GM12878 (cell line): ENCODE measurements around the gene ARFRP1. TPM values are rescaled to one million over a fixed set of nuclear protein-coding genes. Genes with fewer than 3 reads are reported as not detected.

Source experiments
- ATAC-seq: fragments of 200-7000 bp; cut with Tn5 transposase; 3 replicates; pipeline ENCODE4 v1.9.1; 2020; ENCODE audit warnings: mild to moderate bottlenecking, moderate library complexity
- BruUV-seq: library from RNA; stranded (reverse); fragments of 400-500 nt; replicated peaks from 2 replicates; lab custom pipeline; 2021; lab: Mats Ljungman, UMichigan
- CTCF ChIA-PET: fragments of 300-600 bp; sonication (Branson Sonifier 250); formaldehyde crosslinking; extraction: SDS; loops from one replicate; lab custom pipeline; 2021; ENCODE audit warnings: inconsistent platforms; lab: Yijun Ruan, JAX
- POLR2A ChIA-PET: fragments of 350-600 bp; formaldehyde crosslinking; extraction: SDS; loops from one replicate; lab custom pipeline; 2021; ENCODE audit warnings: inconsistent platforms; lab: Charles Lee
- RAD21 ChIA-PET: fragments of 300-600 bp; sonication (Branson Sonifier 250); formaldehyde crosslinking; loops from one replicate; lab custom pipeline; 2023; ENCODE audit warnings: antibody characterized with exemption; ENCODE audit not compliant: unreplicated experiment; lab: Charles Lee
- SMC1A ChIA-PET: fragments of 300-600 bp; sonication (Branson Sonifier 250); formaldehyde crosslinking; loops from one replicate; lab custom pipeline; 2023; ENCODE audit not compliant: unreplicated experiment, uncharacterized antibody; lab: Charles Lee
- DNase-seq: peaks from one replicate; pipeline ENCODE4 v3.0.0-alpha.2; 2011; ENCODE audit warnings: low read depth, low spot score
- FAIRE-seq: peaks from 3 replicates; lab custom pipeline; 2011; peaks lifted over from hg19 to GRCh38; lab: Jason Lieb, UNC
- H2AFZ ChIP-seq: 2 replicates; pipeline ENCODE4 v1.6.0; 2011; ENCODE audit warnings: low read depth, low read length, control low read depth; ENCODE audit not compliant: control insufficient read depth
- H3K27ac ChIP-seq: 2 replicates; pipeline ENCODE4 v1.5.1; 2011; ENCODE audit warnings: control low read depth; ENCODE audit not compliant: control insufficient read depth, insufficient read depth
- H3K27me3 ChIP-seq, 2 experiments: replicated peaks in 1 of 2; 2 replicates each; pipeline versions ENCODE4 v1.6.0 to v1.6.1; 2011; ENCODE audit warnings: low read length in 1 of 2; ENCODE audit not compliant: control insufficient read depth in 2 of 2, insufficient read depth in 2 of 2
- H3K36me3 ChIP-seq, 2 experiments: 2 replicates each; pipeline ENCODE4 v1.5.1; 2011; ENCODE audit warnings: low read length in 1 of 2; ENCODE audit not compliant: control insufficient read depth in 2 of 2, insufficient read depth in 2 of 2
- H3K4me1 ChIP-seq: 2 replicates; pipeline ENCODE4 v1.6.1; 2011; ENCODE audit warnings: mild to moderate bottlenecking, low read length, moderate library complexity, mixed read lengths; ENCODE audit not compliant: control insufficient read depth, insufficient read depth
- H3K4me2 ChIP-seq: 2 replicates; pipeline ENCODE4 v1.6.0; 2011; ENCODE audit warnings: control low read depth; ENCODE audit not compliant: control insufficient read depth, insufficient read depth
- H3K4me3 ChIP-seq: fragments of 200-600 bp; sonication (generic); 2 replicates; pipeline ENCODE4 v1.5.1; 2016
- H3K79me2 ChIP-seq: 2 replicates; pipeline ENCODE4 v1.6.0; 2011; ENCODE audit warnings: low read length; ENCODE audit not compliant: control insufficient read depth, insufficient read depth
- H3K9ac ChIP-seq: 2 replicates; pipeline ENCODE4 v1.8.0; 2011; ENCODE audit warnings: low read length, control low read depth, mixed read lengths; ENCODE audit not compliant: control insufficient read depth, insufficient read depth
- H3K9me3 ChIP-seq: replicated peaks from 3 replicates; pipeline ENCODE4 v1.5.1; 2011; ENCODE audit warnings: mild to moderate bottlenecking, low read length; ENCODE audit not compliant: control insufficient read depth, insufficient read depth
- H4K20me1 ChIP-seq: 2 replicates; pipeline ENCODE4 v1.6.0; 2011; ENCODE audit not compliant: control insufficient read depth, insufficient read depth
- CBX5 ChIP-seq: sonication (generic); IDR thresholded peaks from 2 replicates; pipeline ENCODE4 v1.6.1; 2016; ENCODE audit warnings: low read depth, moderate library complexity, mild to moderate bottlenecking, inconsistent platforms
- MLLT1 ChIP-seq: fragments of 450-650 bp; IDR thresholded peaks from 2 replicates; pipeline ENCODE4 v1.6.1; 2016; ENCODE audit warnings: mild to moderate bottlenecking
- NFYB ChIP-seq: IDR thresholded peaks from 2 replicates; pipeline ENCODE4 v1.6.1; 2011; ENCODE audit warnings: low read depth, mild to moderate bottlenecking, low read length, improper control_type of control experiment, moderate library complexity; ENCODE audit not compliant: insufficient read depth
- SREBF1 ChIP-seq: IDR thresholded peaks from 2 replicates; pipeline ENCODE4 v1.6.1; 2012; ENCODE audit warnings: mild to moderate bottlenecking, low read length
- ZBTB33 ChIP-seq: fragments of 450-650 bp; IDR thresholded peaks from 2 replicates; pipeline ENCODE4 v1.6.1; 2017; ENCODE audit warnings: mild to moderate bottlenecking
- WGBS: methylation state at CpG from one replicate; pipeline ENCODE4 v1.1.6; 2016; ENCODE audit warnings: low lambda C conversion rate; ENCODE audit not compliant: insufficient replicate concordance, insufficient coverage; ENCODE audit errors: missing lambda C conversion rate; 5-methylcytosine and 5-hydroxymethylcytosine counted together
- in situ Hi-C: fragments of 300-500 bp; cut with MboI; formaldehyde crosslinking; loops from 9 replicates; pipeline ENCODE4 v1.14.3; 2018; ENCODE audit warnings: mixed read lengths
- intact Hi-C: fragments of 100-400 bp; cut with micrococcal nuclease; formaldehyde crosslinking; loops from one replicate; pipeline ENCODE4 v1.14.2; 2022; ENCODE audit not compliant: unreplicated experiment
- polyA plus RNA-seq, 11 experiments: library from polyadenylated mRNA; depleted of rRNA in 4 of 11; unstranded in 6 of 11; stranded (reverse) in 5 of 11; fragments of >200 nt; fragmentation: Nextera tagmentation in 4 of 11; fragmentation: Illumina TruSeq in 1 of 11; extraction: Ambion mirVana in 4 of 11; extraction: Trizol in 1 of 11; gene quantifications; 1 replicate in 1 of 11; 2 replicates in 10 of 11; pipeline versions ENCODE4 v1.2.1 to v1.2.3, GENCODE V29; 2011 to 2016; ENCODE audit warnings: inconsistent platforms in 2 of 11, missing spikeins in 2 of 11, low read depth in 1 of 11
- total RNA-seq, 4 experiments: library from RNA; depleted of rRNA in 3 of 4; stranded (reverse); fragments of >200 nt in 3 of 4; fragmentation: Illumina TruSeq in 1 of 4; extraction: Trizol in 1 of 4; gene quantifications; 2 replicates each; pipeline versions ENCODE4 v1.2.1 to v1.2.3, GENCODE V29; 2013 to 2021

ARFRP1 gene
- total and polyA plus RNA-seq, 10 of the 15 experiments (the other 5 are each of a cell fraction or from before 2014, with no cell fraction given): 0.37 to 71.7 (median 34.6) TPM

GRCh38 chr20:63718996-63719395, 11.2 kb upstream of the ARFRP1 start:
- ChIA-PET POLR2A (interaction anchor here (0.6 to 1.6 kb wide), 3 partner anchors 9 to 257 kb away, joined by 3 to 6 read pairs (median 3); no protein-coding TSS in a partner anchor), CTCF (interaction anchor here (1.0 to 1.2 kb wide), 2 partner anchors 11 to 67 kb away, joined by 3 to 4 read pairs; partner anchors contain the start of genes ARFRP1 and ZGPAT), SMC1A (interaction anchor here (1.0 to 1.2 kb wide), 3 partner anchors 9 to 21 kb away, joined by 3 read pairs; partner anchors contain the start of genes ARFRP1 and ZGPAT), RAD21 (no interaction called here)
- Histone ChIP-seq H3K27ac (no peak overlapping the region), H3K4me2 (no peak overlapping the region), H4K20me1 (no peaks in the 10 kb centered on the region), H3K79me2 (peaks cover 26% of the 10 kb centered on the region), H3K9me3 (peaks cover 33% of the 10 kb centered on the region), H3K4me3 (no peak overlapping the region), H3K9ac (no peak overlapping the region), H3K4me1 (peaks cover 7% of the 10 kb centered on the region), H2AFZ (no peak overlapping the region), H3K36me3 (peaks cover 5 to 33% of the 10 kb centered on the region in 2 experiments), H3K27me3 (no peaks in the 10 kb centered on the region)
- WGBS: 100% methylated on average over 2 of the region's 2 CpGs
- DNase-seq (no peak), FAIRE-seq (no peak), ATAC-seq (no peak)
- TF ChIP-seq NFYB (no peak), CBX5 (0 out of 2 replicates have a peak, but pooled peaks have one; percentile 60)
- BruUV-seq: no TSS peak
- intact Hi-C loops: no loop called here
- in situ Hi-C loops: no loop called here

GRCh38 chr20:63714858-63715257, 7.1 kb upstream of the ARFRP1 start:
- SMC1A ChIA-PET: interaction anchor here (0.6 to 1.5 kb wide), 2 partner anchors 22 to 133 kb away, joined by 3 to 4 read pairs; partner anchors contain the start of gene LIME1
- FAIRE-seq: no peak
- H4K20me1 ChIP-seq: no peaks in the 10 kb centered on the region
- RAD21 ChIA-PET: no interaction called here
- ATAC-seq: no peak
- H3K9ac ChIP-seq: no peak overlapping the region
- H3K27me3 ChIP-seq: no peaks in the 10 kb centered on the region
- BruUV-seq: no TSS peak
- in situ Hi-C loops (no loop called here), intact Hi-C loops (no loop called here)
- H3K9me3 ChIP-seq: peaks cover 41% of the 10 kb centered on the region
- H3K4me1 ChIP-seq: peaks cover 4% of the 10 kb centered on the region; the same call in 1 of the 2 replicates
- TF ChIP-seq MLLT1 (peak; percentile 71), ZBTB33 (0 out of 2 replicates have a peak, but pooled peaks have one; percentile 41), SREBF1 (no peak)
- TF ChIP-seq, all 136 proteins: peak for 2
- no peak for DNase-seq
- Histone ChIP-seq H3K4me3 (no peak overlapping the region), H3K27ac (no peak overlapping the region), H3K79me2 (peaks cover 37% of the 10 kb centered on the region), H3K4me2 (no peak overlapping the region), H3K36me3 (peaks cover 4 to 43% of the 10 kb centered on the region in 2 experiments), H2AFZ (no peak overlapping the region)
- ChIA-PET POLR2A (interaction anchor here (0.7 kb wide), 1 partner anchor 8 kb away, joined by 3 read pairs; no protein-coding TSS in a partner anchor), CTCF (no interaction called here)
- 100% methylated on average over 5 of the region's 5 CpGs for WGBS
